Heart left ventricle (tissue), 16 donors: ENCODE measurements around the gene VWA3A. TPM values are rescaled to one million over a fixed set of nuclear protein-coding genes. Genes with fewer than 3 reads are reported as not detected.
A peak's percentile ranks its signal among the peaks of the same experiment; 100 is the strongest.

Experiments used
- ATAC-seq, 4 donors: fragments of 200-7000 bp; cut with Tn5 transposase; one replicate each; pipeline ENCODE4 v1.9.1; 2020 to 2022; ENCODE audit warnings: moderate library complexity in 4 of 4, mild to moderate bottlenecking in 3 of 4, moderate number of reproducible peaks in 1 of 4
- DNase-seq, 5 donors: peaks; one replicate each; pipeline ENCODE4 v3.0.0-alpha.2; 2020
- H3K27ac ChIP-seq, 12 donors: fragments of 200-600 bp; sonication (generic) in 4 of 12; one replicate each; pipeline versions ENCODE4 v1.5.0 to v1.8.0; 2016 to 2022; ENCODE audit warnings: mild to moderate bottlenecking in 2 of 12
- H3K27me3 ChIP-seq, 9 donors: fragments of 200-600 bp; sonication (generic) in 2 of 9; one replicate each; pipeline versions ENCODE4 v1.5.1 to v1.8.0; 2016 to 2022; ENCODE audit warnings: mild to moderate bottlenecking in 3 of 9
- H3K36me3 ChIP-seq, 9 donors: fragments of 200-600 bp; sonication (generic) in 2 of 9; one replicate each; pipeline versions ENCODE4 v1.5.0 to v1.8.0; 2018 to 2022; ENCODE audit warnings: mild to moderate bottlenecking in 2 of 9
- H3K4me1 ChIP-seq, 12 donors: fragments of 200-600 bp; sonication (generic) in 4 of 12; one replicate each; pipeline versions ENCODE4 v1.5.0 to v1.8.0; 2016 to 2022; ENCODE audit warnings: mild to moderate bottlenecking in 3 of 12
- H3K4me3 ChIP-seq, 12 donors: fragments of 200-600 bp; sonication (generic) in 4 of 12; one replicate each; pipeline versions ENCODE4 v1.5.0 to v1.8.0; 2017 to 2022; ENCODE audit warnings: mild to moderate bottlenecking in 9 of 12, moderate library complexity in 4 of 12
- H3K9me3 ChIP-seq, 12 donors: fragments of 200-600 bp; sonication (generic) in 4 of 12; one replicate each; pipeline versions ENCODE4 v1.5.0 to v1.8.0; 2016 to 2022; ENCODE audit warnings: mild to moderate bottlenecking in 1 of 12
- CTCF ChIP-seq, 12 donors: fragments of 200-600 bp; sonication (generic) in 4 of 12; IDR thresholded peaks; one replicate each; pipeline versions ENCODE4 v1.5.0 to v1.8.0; 2018 to 2022; ENCODE audit warnings: antibody characterized with exemption in 12 of 12, mild to moderate bottlenecking in 5 of 12
- POLR2A ChIP-seq, 2 donors: fragments of 450-650 bp; IDR thresholded peaks; one replicate each; pipeline ENCODE4 v1.6.1; 2017; ENCODE audit warnings: antibody characterized with exemption in 2 of 2, mild to moderate bottlenecking in 2 of 2, moderate library complexity in 2 of 2
- WGBS, 4 donors: extraction: QIAGEN DNeasy Blood & Tissue Kit in 2 of 4; methylation state at CpG; one replicate each; pipeline versions ENCODE4 v1.1.5 to v1.1.7; 2013 to 2018; 5-methylcytosine and 5-hydroxymethylcytosine counted together
- intact Hi-C, 10 donors: fragments of 100-400 bp; cut with DNase I; formaldehyde crosslinking; loops; one replicate each; pipeline versions ENCODE4 v1.11.1 to v1.14.2; 2022
- polyA plus RNA-seq, 2 donors: library from polyadenylated mRNA; stranded (reverse); fragments of 200-250 nt; gene quantifications; one replicate each; pipeline ENCODE4 v1.2.3, GENCODE V29; 2013
- total RNA-seq, 9 donors: library from RNA; depleted of rRNA in 2 of 9; stranded (reverse); fragments of >200 nt in 2 of 9; fragmentation: NEBNext Ultra II Directional in 3 of 9; extraction: Animal tissue kit (Norgen Biotek cat#: 25700) in 3 of 9; gene quantifications; one replicate each; pipeline versions ENCODE4 v1.1.0 to v1.2.4, GENCODE V29; 2016 to 2023
- donor health status: ischemic (EF 13 %, LVEDD 7.1; RV severe dilation, severe dysfunction).
- donor health status: healthy with polysubstance abuse.
- donor health status: DM: no; HTN: yes; CAD: no.
- donor health status: DM: no; HTN: no; CAD: no.
- donor health status: ischemic (EF 25% LVEDD 6.9; RV normal size, moderate dysfunction).
- donor health status: ischemic (EF 25% LVEDD 5.7; RV mildly dilated, moderate dysfunction).
- donor health status: healthy.
- donor health status: DM: yes; HTN: yes; CAD: no.
- donor health status: ischemic (EF 35%, LVEDD 5.7; RV mildly dilated, moderate dysfunction).
- donor health status: nonischemic (EF 11% LVEDD 7.7; RV severe dilation, severe dysfunction).
- donor health status: DM: yes; HTN: yes; CAD: no.
- donor health status: PGD.
- donor health status: ischemic (EF 29% LVEDD 5.4; RV normal size, mild dysfunction).
- donor health status: nonischemic (EF 23%, LVEDD 6.1; RV moderate dilation, normal function).

VWA3A gene
- total and polyA plus RNA-seq, 11 donors, result 0.03 to 1.3 (median 0.58) TPM; not detected in 1

- peak in 4 of 5 donors; percentile 38 to 55 (median 51) for DNase-seq
- Histone ChIP-seq H3K36me3 (peaks cover 0 to 39% (median 16%) of the 10 kb centered on the region in 9 donors), H3K4me3 (no peak overlapping the region), H3K4me1 (peaks cover 0 to 17% (median 0%) of the 10 kb centered on the region in 12 donors), H3K9me3 (no peaks in the 10 kb centered on the region), H3K27ac (no peak overlapping the region), H3K27me3 (no peaks in the 10 kb centered on the region)
- peak in 3 of 4 donors; percentile 44 to 55 (median 54) for ATAC-seq
- intact Hi-C loops, result loop anchor here (1.0 to 10.0 kb wide), 7 partner anchors 75 to 126 kb away; partner anchors contain the start of genes PDZD9 (in 8 of the 10) and UQCRC2 (in 2 of the 10)
- 41 to 43% (median 42%) methylated on average over 8 of the region's 8 CpGs for WGBS, 4 donors
- TF ChIP-seq POLR2A (IDR thresholded peaks at IDR 0.05) (no peak), CTCF (IDR thresholded peaks at IDR 0.05) (peak; percentile 72 to 89 (median 82))
Measured at GRCh38 chr16:22077700-22078313, 14.5 kb upstream of the VWA3A start.

GRCh38 chr16:22078656-22079055 is 13.7 kb upstream of the VWA3A start:
- intact Hi-C loops, result loop anchor here in 9 of 10 donors (1.0 to 10.0 kb wide), 7 partner anchors 76 to 126 kb away; partner anchors contain the start of genes PDZD9 (in 4 of the 9) and UQCRC2 (in 2 of the 9)
- Histone ChIP-seq H3K36me3 (peaks cover 0 to 39% (median 16%) of the 10 kb centered on the region in 9 donors), H3K27me3 (no peaks in the 10 kb centered on the region), H3K4me3 (no peak overlapping the region), H3K4me1 (peaks cover 0 to 14% (median 0%) of the 10 kb centered on the region in 12 donors), H3K27ac (no peak overlapping the region), H3K9me3 (no peaks in the 10 kb centered on the region)
- 84 to 92% (median 88%) methylated on average over 1 of the region's 1 CpG for WGBS, 4 donors
- DNase-seq (no peak), ATAC-seq (no peak)
- no peak for TF ChIP-seq POLR2A (IDR thresholded peaks at IDR 0.05)
- no peak for TF ChIP-seq CTCF (IDR thresholded peaks at IDR 0.05)

- Histone ChIP-seq H3K36me3 (peaks cover 0 to 40% (median 20%) of the 10 kb centered on the region in 9 donors), H3K4me3 (no peak overlapping the region), H3K9me3 (no peaks in the 10 kb centered on the region), H3K27me3 (no peaks in the 10 kb centered on the region), H3K27ac (no peak overlapping the region), H3K4me1 (peaks cover 0 to 8% (median 0%) of the 10 kb centered on the region in 12 donors)
- intact Hi-C loops, result loop anchor here in 2 of 10 donors (5.0 to 10.0 kb wide), 2 partner anchors 106 to 214 kb away; partner anchors contain the start of gene POLR3E (in 1 of the 2)
- TF ChIP-seq POLR2A (IDR thresholded peaks at IDR 0.05) (no peak), CTCF (IDR thresholded peaks at IDR 0.05) (no peak)
- WGBS, 4 donors, result 90 to 95% (median 94%) methylated on average over 3 of the region's 3 CpGs
- DNase-seq (no peak), ATAC-seq (no peak)
Measured at GRCh38 chr16:22081050-22081449, 11.3 kb upstream of the VWA3A start.

GRCh38 chr16:22086440-22086839 is 5.9 kb upstream of the VWA3A start:
- no peak overlapping the region for H3K4me3 ChIP-seq
- H3K27ac ChIP-seq, result no peak overlapping the region
- WGBS, 4 donors, result 97 to 100% (median 98%) methylated on average over 1 of the region's 1 CpG
- ATAC-seq (no peak), DNase-seq (no peak)
- TF ChIP-seq POLR2A (IDR thresholded peaks at IDR 0.05), result no peak
- TF ChIP-seq CTCF (IDR thresholded peaks at IDR 0.05), result no peak
- H3K36me3 ChIP-seq, result peaks cover 0 to 24% (median 10%) of the 10 kb centered on the region in 9 donors
- intact Hi-C loops, result loop anchor here in 1 of 10 donors (10.0 kb wide), 1 partner anchor 208 kb away; the partner anchor contains the start of gene POLR3E
- no peaks in the 10 kb centered on the region for H3K27me3 ChIP-seq
- H3K4me1 ChIP-seq, result peaks cover 0 to 10% (median 0%) of the 10 kb centered on the region in 12 donors
- H3K9me3 ChIP-seq, result no peaks in the 10 kb centered on the region
